Parathyroid adenoma (tissue), 2 donors: ENCODE measurements around the gene ZFYVE19.
A peak's percentile ranks its signal among the peaks of the same experiment; 100 is the strongest.

ENCODE experiments used
- H2AFZ ChIP-seq: fragments of 300-600 bp; sonication (generic); one replicate; pipeline ENCODE4 v1.7.0; 2017; ENCODE audit warnings: antibody characterized with exemption, mild to moderate bottlenecking
- H3K27ac ChIP-seq: fragments of 300-600 bp; sonication (generic); one replicate; pipeline ENCODE4 v1.7.0; 2017
- H3K27me3 ChIP-seq: fragments of 300-600 bp; sonication (generic); one replicate; pipeline ENCODE4 v1.7.0; 2017; ENCODE audit warnings: low read length; ENCODE audit not compliant: control insufficient read depth, insufficient read depth
- H3K36me3 ChIP-seq: fragments of 300-600 bp; sonication (generic); one replicate; pipeline ENCODE4 v1.7.0; 2017; ENCODE audit warnings: low read length; ENCODE audit not compliant: control insufficient read depth, insufficient read depth
- H3K4me1 ChIP-seq: fragments of 300-600 bp; sonication (generic); one replicate; pipeline ENCODE4 v1.7.0; 2017; ENCODE audit warnings: control low read depth
- H3K4me2 ChIP-seq: fragments of 300-600 bp; sonication (generic); one replicate; pipeline ENCODE4 v1.7.0; 2017; ENCODE audit warnings: low read length
- H3K4me3 ChIP-seq: fragments of 300-600 bp; sonication (generic); one replicate; pipeline ENCODE4 v1.7.0; 2017; ENCODE audit warnings: low read depth, low read length
- H3K79me2 ChIP-seq: fragments of 300-600 bp; sonication (generic); one replicate; pipeline ENCODE4 v1.7.0; 2017; ENCODE audit warnings: control low read depth
- H3K9ac ChIP-seq: fragments of 300-600 bp; sonication (generic); one replicate; pipeline ENCODE4 v1.7.0; 2017; ENCODE audit warnings: mild to moderate bottlenecking
- H3K9me3 ChIP-seq: fragments of 300-600 bp; sonication (generic); one replicate; pipeline ENCODE4 v1.7.0; 2017; ENCODE audit warnings: low read length; ENCODE audit not compliant: control insufficient read depth
- TF ChIP-seq, protein P1 (sequence below): fragments of 300-600 bp; sonication (generic); IDR thresholded peaks from one replicate; pipeline ENCODE4 v1.7.0; 2017; ENCODE audit warnings: antibody characterized with exemption, mild to moderate bottlenecking
- donor health status: primary hyperparathyroidism.

ZFYVE19 gene

DNA sequence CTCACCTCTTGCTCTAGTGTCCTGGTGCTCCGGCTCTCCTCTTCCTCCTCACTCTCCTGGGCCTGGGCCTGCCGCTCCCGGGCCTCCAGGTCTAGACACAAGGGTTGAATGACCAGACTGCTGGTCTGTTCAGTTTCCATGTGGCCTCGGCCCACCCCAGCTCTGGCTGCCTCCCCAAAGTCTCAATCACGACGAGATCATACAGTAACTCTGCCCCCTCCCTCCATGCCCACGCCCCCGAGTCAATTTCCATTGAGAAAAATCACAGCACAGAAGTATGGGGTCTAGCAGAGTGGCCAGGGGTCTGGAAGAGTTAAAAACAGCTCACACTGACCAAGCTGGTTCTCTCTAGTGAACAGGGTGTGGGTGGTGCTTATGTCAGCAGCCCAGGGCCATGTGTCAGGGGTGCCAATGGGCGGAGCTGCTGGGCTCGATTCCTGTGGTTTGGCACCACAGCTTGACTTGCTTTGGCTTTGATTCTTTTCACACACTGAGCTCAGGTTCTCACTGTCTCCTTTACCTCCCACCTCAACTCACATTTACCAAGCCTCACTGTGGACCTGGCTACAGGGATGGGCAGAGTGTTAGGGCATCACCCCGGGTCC lies 30.2 kb upstream of the ZFYVE19 start:
- TF ChIP-seq, protein P1, sequence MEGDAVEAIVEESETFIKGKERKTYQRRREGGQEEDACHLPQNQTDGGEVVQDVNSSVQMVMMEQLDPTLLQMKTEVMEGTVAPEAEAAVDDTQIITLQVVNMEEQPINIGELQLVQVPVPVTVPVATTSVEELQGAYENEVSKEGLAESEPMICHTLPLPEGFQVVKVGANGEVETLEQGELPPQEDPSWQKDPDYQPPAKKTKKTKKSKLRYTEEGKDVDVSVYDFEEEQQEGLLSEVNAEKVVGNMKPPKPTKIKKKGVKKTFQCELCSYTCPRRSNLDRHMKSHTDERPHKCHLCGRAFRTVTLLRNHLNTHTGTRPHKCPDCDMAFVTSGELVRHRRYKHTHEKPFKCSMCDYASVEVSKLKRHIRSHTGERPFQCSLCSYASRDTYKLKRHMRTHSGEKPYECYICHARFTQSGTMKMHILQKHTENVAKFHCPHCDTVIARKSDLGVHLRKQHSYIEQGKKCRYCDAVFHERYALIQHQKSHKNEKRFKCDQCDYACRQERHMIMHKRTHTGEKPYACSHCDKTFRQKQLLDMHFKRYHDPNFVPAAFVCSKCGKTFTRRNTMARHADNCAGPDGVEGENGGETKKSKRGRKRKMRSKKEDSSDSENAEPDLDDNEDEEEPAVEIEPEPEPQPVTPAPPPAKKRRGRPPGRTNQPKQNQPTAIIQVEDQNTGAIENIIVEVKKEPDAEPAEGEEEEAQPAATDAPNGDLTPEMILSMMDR = no peak
- H2AFZ ChIP-seq = no peak overlapping the region
- no peak overlapping the region for H3K27ac ChIP-seq
- H3K9me3 ChIP-seq = no peaks in the 10 kb centered on the region
- no peaks in the 10 kb centered on the region for H3K36me3 ChIP-seq
- no peak overlapping the region for H3K4me2 ChIP-seq
- H3K79me2 ChIP-seq = peaks cover 15% of the 10 kb centered on the region
- H3K27me3 ChIP-seq = no peaks in the 10 kb centered on the region
- H3K9ac ChIP-seq = no peak overlapping the region
- no peak overlapping the region for H3K4me3 ChIP-seq
- H3K4me1 ChIP-seq = no peaks in the 10 kb centered on the region

DNA sequence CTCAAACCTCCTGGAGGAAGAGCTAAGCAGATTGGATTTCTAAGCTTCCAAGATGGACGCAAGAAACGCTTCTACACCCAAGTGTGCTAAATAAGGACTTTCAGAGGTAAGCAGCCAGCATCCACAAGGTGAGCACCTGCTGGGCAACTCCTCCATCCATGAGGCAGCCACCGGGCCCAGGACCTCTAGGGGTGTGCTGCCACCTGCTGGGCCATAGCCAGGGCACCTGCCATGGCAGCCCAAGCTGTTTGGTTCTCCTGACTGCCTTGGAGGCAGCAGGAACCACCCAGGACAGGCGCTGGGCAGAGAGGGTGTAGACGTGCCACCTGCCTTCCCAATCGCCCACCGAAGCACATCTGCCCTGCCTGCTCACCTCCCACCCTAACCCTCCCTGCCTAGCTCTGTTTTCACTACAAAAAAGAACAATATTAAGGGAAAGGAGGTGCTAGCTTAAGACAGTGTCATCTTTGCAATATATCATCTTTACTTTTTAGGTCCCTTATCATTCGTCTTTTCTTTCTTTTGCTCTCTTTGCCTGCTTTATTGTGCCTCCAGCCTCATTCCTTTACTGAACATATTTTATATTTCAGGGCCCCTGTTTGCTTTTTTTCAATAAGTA lies 24.2 kb upstream of the ZFYVE19 start:
- Histone ChIP-seq H2AFZ (no peak overlapping the region), H3K9me3 (no peaks in the 10 kb centered on the region), H3K79me2 (peaks cover 20% of the 10 kb centered on the region), H3K27ac (no peak overlapping the region), H3K4me3 (no peak overlapping the region), H3K27me3 (no peaks in the 10 kb centered on the region), H3K9ac (no peak overlapping the region), H3K4me2 (no peak overlapping the region), H3K36me3 (no peaks in the 10 kb centered on the region), H3K4me1 (peaks cover 16% of the 10 kb centered on the region)
- TF ChIP-seq, protein P1 = peak; percentile 69

DNA sequence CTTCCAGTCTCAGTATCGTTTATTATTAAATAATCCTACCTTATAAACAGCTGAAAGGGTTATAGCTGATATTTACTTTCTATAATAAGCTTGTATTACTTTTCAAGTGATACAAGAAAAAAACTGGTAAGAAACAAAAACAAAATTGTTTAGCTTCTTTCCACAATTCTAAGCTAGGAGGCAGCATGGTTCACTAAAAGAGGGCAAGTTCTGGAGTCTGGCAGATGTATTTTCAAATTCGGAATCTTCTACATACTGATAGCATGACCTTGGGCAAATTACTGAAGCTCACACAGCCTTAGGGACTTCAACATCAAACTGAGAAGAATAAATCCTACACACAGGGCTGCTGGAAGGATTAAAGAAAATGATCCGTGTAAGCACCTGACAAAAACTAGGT lies 21.7 kb upstream of the ZFYVE19 start:
- H3K9ac ChIP-seq = no peak overlapping the region
- H3K4me2 ChIP-seq = peak overlapping the region; percentile 40
- no peaks in the 10 kb centered on the region for H3K36me3 ChIP-seq
- peaks cover 10% of the 10 kb centered on the region for H3K79me2 ChIP-seq
- TF ChIP-seq, protein P1 = peak; percentile 21
- H3K4me3 ChIP-seq = no peak overlapping the region
- H2AFZ ChIP-seq = no peak overlapping the region
- H3K27ac ChIP-seq = peak overlapping the region; percentile 91
- no peaks in the 10 kb centered on the region for H3K9me3 ChIP-seq
- H3K27me3 ChIP-seq = no peaks in the 10 kb centered on the region
- H3K4me1 ChIP-seq = peaks cover 20% of the 10 kb centered on the region

DNA sequence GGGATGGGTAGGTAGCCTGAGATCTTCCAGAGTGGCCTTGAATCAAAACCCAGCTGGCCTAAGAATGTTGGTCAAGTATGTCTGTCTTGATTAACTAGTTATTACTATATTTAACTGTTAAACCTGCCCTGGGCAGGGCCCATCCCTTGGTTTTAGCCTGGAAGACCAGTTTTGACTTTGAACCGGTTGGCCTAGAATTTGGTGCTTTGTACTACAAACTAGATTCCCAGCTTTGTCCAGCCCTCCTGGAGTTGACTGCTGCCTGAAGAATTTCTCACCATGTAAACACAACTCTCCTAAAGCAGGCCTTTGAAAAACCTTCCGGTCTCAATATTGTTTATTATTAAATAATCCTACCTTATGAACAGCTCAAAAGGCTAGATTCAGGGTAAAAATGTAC lies 21.1 kb upstream of the ZFYVE19 start:
- Histone ChIP-seq H2AFZ (no peak overlapping the region), H3K27me3 (no peaks in the 10 kb centered on the region), H3K4me3 (no peak overlapping the region), H3K4me1 (peaks cover 20% of the 10 kb centered on the region), H3K79me2 (peaks cover 10% of the 10 kb centered on the region), H3K4me2 (peak overlapping the region; percentile 40), H3K36me3 (no peaks in the 10 kb centered on the region), H3K9ac (no peak overlapping the region), H3K27ac (peak overlapping the region; percentile 91), H3K9me3 (no peaks in the 10 kb centered on the region)
- TF ChIP-seq, protein P1 = no peak
